Activated CD8-positive, alpha-beta memory T cell treated with anti-CD3 and anti-CD28 coated beads for 4 hours (primary cell): ENCODE measurements around the gene SPACA5.
A peak's percentile ranks its signal among the peaks of the same experiment; 100 is the strongest.
"Not testable (repeated sequence)": the region's sequence is repeated elsewhere in the genome, so short reads cannot be mapped to it uniquely, and the experiment has no call there.

Experiments used
- DNase-seq, 2 donors: peaks; one replicate each; pipeline ENCODE4 v3.0.0-alpha.2; 2020; ENCODE audit warnings: low read depth in 2 of 2

Gene SPACA5

GRCh38 chrX:48021026-48021900 lies 14.5 kb downstream of the SPACA5 start:
- peak; percentile 30 to 40 for DNase-seq

GRCh38 chrX:48022100-48022499 lies 15.3 kb downstream of the SPACA5 start:
- no peak for DNase-seq

- no peak for DNase-seq
Measured at GRCh38 chrX:48022738-48023137, 15.9 kb downstream of the SPACA5 start.

GRCh38 chrX:48025561-48025960 lies 18.8 kb downstream of the SPACA5 start:
- DNase-seq: peak in 1 of 2 donors; percentile 11

- not testable (repeated sequence) for DNase-seq
Measured at GRCh38 chrX:48027545-48027944, 20.8 kb downstream of the SPACA5 start.

- no peak for DNase-seq
Measured at GRCh38 chrX:48028091-48028490, 21.3 kb downstream of the SPACA5 start.

- no peak for DNase-seq
Measured at GRCh38 chrX:48030237-48030636, 23.4 kb downstream of the SPACA5 start.

GRCh38 chrX:48030641-48031173 lies 23.9 kb downstream of the SPACA5 start:
- not testable (repeated sequence) for DNase-seq

- DNase-seq: no peak
Measured at GRCh38 chrX:48035891-48036290, 29.1 kb downstream of the SPACA5 start.

GRCh38 chrX:48043056-48043455 lies 36.3 kb downstream of the SPACA5 start:
- DNase-seq: no peak

GRCh38 chrX:48045410-48046311 lies 38.9 kb downstream of the SPACA5 start:
- no peak for DNase-seq

- DNase-seq: no peak
Measured at GRCh38 chrX:48046846-48047245, 40.1 kb downstream of the SPACA5 start.

- DNase-seq: no peak
Measured at GRCh38 chrX:48058621-48059295, 52.0 kb downstream of the SPACA5 start.

- no peak for DNase-seq
Measured at GRCh38 chrX:48059296-48059639, 52.5 kb downstream of the SPACA5 start.
